ENCODE results near the gene ESRRG.

DNA sequence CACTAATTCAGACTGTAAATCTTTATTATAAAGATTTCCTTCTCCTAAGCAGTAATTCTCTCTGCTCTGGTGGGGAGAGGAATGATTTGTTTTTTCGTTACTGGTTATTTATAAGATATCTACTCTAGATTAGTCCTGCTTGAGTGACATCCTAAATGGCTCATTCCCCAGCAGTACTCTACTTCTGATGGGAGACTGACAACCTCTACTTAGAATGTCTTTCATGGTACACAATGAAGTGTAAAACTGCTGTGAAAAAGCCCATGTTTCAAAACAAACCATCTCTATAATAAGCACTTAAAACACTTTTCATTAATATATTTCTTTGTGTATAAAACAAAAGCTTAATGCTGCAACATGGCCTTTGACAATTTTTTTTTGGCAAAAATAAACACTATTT is 33.9 kb upstream of the ESRRG start:
- TF ChIP-seq EZH2 (IDR thresholded peaks at IDR 0.05; ENCODE audit: low read depth, low read length, severe bottlenecking) = no peak
- TF ChIP-seq, protein P1, sequence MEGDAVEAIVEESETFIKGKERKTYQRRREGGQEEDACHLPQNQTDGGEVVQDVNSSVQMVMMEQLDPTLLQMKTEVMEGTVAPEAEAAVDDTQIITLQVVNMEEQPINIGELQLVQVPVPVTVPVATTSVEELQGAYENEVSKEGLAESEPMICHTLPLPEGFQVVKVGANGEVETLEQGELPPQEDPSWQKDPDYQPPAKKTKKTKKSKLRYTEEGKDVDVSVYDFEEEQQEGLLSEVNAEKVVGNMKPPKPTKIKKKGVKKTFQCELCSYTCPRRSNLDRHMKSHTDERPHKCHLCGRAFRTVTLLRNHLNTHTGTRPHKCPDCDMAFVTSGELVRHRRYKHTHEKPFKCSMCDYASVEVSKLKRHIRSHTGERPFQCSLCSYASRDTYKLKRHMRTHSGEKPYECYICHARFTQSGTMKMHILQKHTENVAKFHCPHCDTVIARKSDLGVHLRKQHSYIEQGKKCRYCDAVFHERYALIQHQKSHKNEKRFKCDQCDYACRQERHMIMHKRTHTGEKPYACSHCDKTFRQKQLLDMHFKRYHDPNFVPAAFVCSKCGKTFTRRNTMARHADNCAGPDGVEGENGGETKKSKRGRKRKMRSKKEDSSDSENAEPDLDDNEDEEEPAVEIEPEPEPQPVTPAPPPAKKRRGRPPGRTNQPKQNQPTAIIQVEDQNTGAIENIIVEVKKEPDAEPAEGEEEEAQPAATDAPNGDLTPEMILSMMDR (IDR thresholded peaks at IDR 0.05; ENCODE audit: control extremely low read depth in 1 of 3, insufficient read depth in 1 of 3, low read depth in 1 of 3, low read length in 3 of 3) = no peak
- TF ChIP-seq BRCA1 (IDR thresholded peaks at IDR 0.05; ENCODE audit: low read depth, low read length) = no peak
- no peak for TF ChIP-seq POLR2AphosphoS5 (IDR thresholded peaks at IDR 0.05; ENCODE audit: low read depth, low read length)

Data from H1 (cell line).